GM10847 (cell line): ENCODE measurements around the gene NRIP3.

Source experiments
- POLR2A ChIP-seq: IDR thresholded peaks from 2 replicates; pipeline ENCODE4 v1.6.1; 2011; ENCODE audit not compliant: insufficient read length; ENCODE audit errors: extremely low read depth

The NRIP3 gene

GRCh38 chr11:8998017-8998416 lies 5.8 kb downstream of the NRIP3 start:
- TF ChIP-seq POLR2A = no peak

- no peak for TF ChIP-seq POLR2A
Observed at GRCh38 chr11:8997451-8997850, 6.3 kb downstream of the NRIP3 start.

GRCh38 chr11:8989453-8989852 lies 14.3 kb downstream of the NRIP3 start:
- no peak for TF ChIP-seq POLR2A

GRCh38 chr11:8988329-8989234 lies 15.2 kb downstream of the NRIP3 start:
- no peak for TF ChIP-seq POLR2A

- no peak for TF ChIP-seq POLR2A
Observed at GRCh38 chr11:8987446-8987845, 16.4 kb downstream of the NRIP3 start.

- TF ChIP-seq POLR2A = no peak
Observed at GRCh38 chr11:8985462-8985861, 18.3 kb downstream of the NRIP3 start.

- no peak for TF ChIP-seq POLR2A
Observed at GRCh38 chr11:8983552-8983951, 20.2 kb downstream of the NRIP3 start.

GRCh38 chr11:8980485-8980884 lies 23.3 kb downstream of the NRIP3 start:
- TF ChIP-seq POLR2A = no peak

- no peak for TF ChIP-seq POLR2A
Observed at GRCh38 chr11:8973121-8973520, 30.7 kb downstream of the NRIP3 start.

- TF ChIP-seq POLR2A = no peak
Observed at GRCh38 chr11:8971924-8972316, 31.9 kb downstream of the NRIP3 start.

GRCh38 chr11:8971196-8971923 lies 32.4 kb downstream of the NRIP3 start:
- TF ChIP-seq POLR2A = no peak

GRCh38 chr11:8967184-8967583 lies 36.6 kb downstream of the NRIP3 start:
- no peak for TF ChIP-seq POLR2A

GRCh38 chr11:8964324-8965320 lies 39.2 kb downstream of the NRIP3 start, which contains the start of gene TMEM9B:
Gene TMEM9B, minus strand, starts transcription at chr11:8964442. Its CDS starts 129 bp downstream, at chr11:8964313.
- TF ChIP-seq POLR2A = peak; percentile 86

GRCh38 chr11:8963569-8964323 lies 40.1 kb downstream of the NRIP3 start:
- no peak for TF ChIP-seq POLR2A
